HEK293 (cell line): Measurements from ENCODE around the gene ZNF507.

ENCODE experiments used
- CTCF ChIA-PET: fragments of 350-600 bp; formaldehyde crosslinking; extraction: SDS; loops from one replicate; lab custom pipeline; 2021; ENCODE audit warnings: antibody characterized with exemption; lab: Yijun Ruan, JAX
- POLR2A ChIA-PET: fragments of 300-600 bp; formaldehyde crosslinking; extraction: SDS; loops from one replicate; lab custom pipeline; 2020; ENCODE audit warnings: antibody characterized with exemption, inconsistent platforms; lab: Yijun Ruan, JAX
- H3K27ac ChIP-seq: fragments of 200-500 bp; sonication (Bioruptor generic); 2 replicates; pipeline ENCODE4 v1.5.1; 2014; ENCODE audit warnings: low read depth, low read length, control low read depth, inconsistent platforms; ENCODE audit errors: extremely low read depth
- H3K36me3 ChIP-seq, 2 experiments: fragments of 200-500 bp in 1 of 2; sonication (Bioruptor generic) in 1 of 2; 1 replicate in 1 of 2; 2 replicates in 1 of 2; pipeline ENCODE4 v1.5.1; 2014 to 2017; ENCODE audit warnings: inconsistent platforms in 2 of 2, low read length in 2 of 2; ENCODE audit not compliant: control insufficient read depth in 2 of 2, insufficient read depth in 1 of 2
- H3K4me1 ChIP-seq: fragments of 200-500 bp; sonication (Bioruptor generic); 2 replicates; pipeline ENCODE4 v1.5.1; 2014; ENCODE audit warnings: mild to moderate bottlenecking, low read length, inconsistent platforms; ENCODE audit not compliant: control insufficient read depth, insufficient read depth
- H3K4me3 ChIP-seq: 2 replicates; pipeline ENCODE4 v1.5.1; 2011; ENCODE audit warnings: low read depth, mild to moderate bottlenecking, control low read depth, low read length, moderate library complexity
- H3K9me3 ChIP-seq: fragments of 200-500 bp; sonication (Bioruptor generic); 2 replicates; pipeline ENCODE4 v1.5.1; 2014; ENCODE audit warnings: low read depth, low read length, inconsistent platforms; ENCODE audit not compliant: control insufficient read depth, insufficient read depth
- FEZF1 ChIP-seq: fragments of 450-650 bp; formaldehyde crosslinking; IDR thresholded peaks from 2 replicates; pipeline ENCODE4 v1.5.1; 2016; ENCODE audit warnings: missing biosample characterization, missing genetic modification characterization
- GFI1B ChIP-seq: fragments of 450-650 bp; formaldehyde crosslinking; IDR thresholded peaks from 2 replicates; pipeline ENCODE4 v1.5.1; 2016; ENCODE audit warnings: missing biosample characterization, missing genetic modification characterization
- SCRT1 ChIP-seq: fragments of 450-650 bp; formaldehyde crosslinking; IDR thresholded peaks from 2 replicates; pipeline ENCODE4 v1.5.1; 2016; ENCODE audit warnings: missing biosample characterization, missing genetic modification characterization, borderline replicate concordance
- ZBTB17 ChIP-seq: fragments of 450-650 bp; formaldehyde crosslinking; IDR thresholded peaks from 2 replicates; pipeline ENCODE4 v1.5.1; 2016; ENCODE audit warnings: missing biosample characterization, missing genetic modification characterization
- ZFP69B ChIP-seq: fragments of 450-650 bp; formaldehyde crosslinking; IDR thresholded peaks from 2 replicates; pipeline ENCODE4 v1.5.1; 2016; ENCODE audit warnings: missing biosample characterization, missing genetic modification characterization
- ZNF132 ChIP-seq: fragments of 450-650 bp; formaldehyde crosslinking; IDR thresholded peaks from 2 replicates; pipeline ENCODE4 v1.5.1; 2017; ENCODE audit warnings: missing biosample characterization, missing genetic modification characterization, borderline replicate concordance
- ZNF302 ChIP-seq: fragments of 450-650 bp; formaldehyde crosslinking; IDR thresholded peaks from 2 replicates; pipeline ENCODE4 v1.5.1; 2016; ENCODE audit warnings: missing biosample characterization, missing genetic modification characterization, low read depth
- ZNF311 ChIP-seq: fragments of 450-650 bp; formaldehyde crosslinking; IDR thresholded peaks from 2 replicates; pipeline ENCODE4 v1.5.1; 2017; ENCODE audit warnings: missing biosample characterization, missing genetic modification characterization, borderline replicate concordance
- ZNF433 ChIP-seq: fragments of 450-650 bp; formaldehyde crosslinking; IDR thresholded peaks from 2 replicates; pipeline ENCODE4 v1.5.1; 2016; ENCODE audit warnings: missing biosample characterization, missing genetic modification characterization, low read depth
- ZNF510 ChIP-seq: fragments of 450-650 bp; formaldehyde crosslinking; IDR thresholded peaks from 2 replicates; pipeline ENCODE4 v1.5.1; 2018; ENCODE audit warnings: mild to moderate bottlenecking, missing genetic modification characterization, missing biosample characterization; ENCODE audit not compliant: insufficient replicate concordance
- ZNF544 ChIP-seq: fragments of 450-650 bp; formaldehyde crosslinking; IDR thresholded peaks from 2 replicates; pipeline ENCODE4 v1.5.0; 2017; ENCODE audit warnings: missing biosample characterization, missing genetic modification characterization
- ZNF596 ChIP-seq: fragments of 450-650 bp; IDR thresholded peaks from 2 replicates; pipeline ENCODE4 v1.5.0; 2018; ENCODE audit warnings: missing biosample characterization, mild to moderate bottlenecking, missing genetic modification characterization, moderate library complexity
- ZNF624 ChIP-seq: fragments of 450-650 bp; formaldehyde crosslinking; IDR thresholded peaks from 2 replicates; pipeline ENCODE4 v1.5.1; 2017; ENCODE audit warnings: missing biosample characterization, missing genetic modification characterization
- ZNF660 ChIP-seq: fragments of 450-650 bp; IDR thresholded peaks from 2 replicates; pipeline ENCODE4 v1.5.1; 2018; ENCODE audit warnings: missing biosample characterization, mild to moderate bottlenecking, missing genetic modification characterization
- ZNF664 ChIP-seq: fragments of 450-650 bp; formaldehyde crosslinking; IDR thresholded peaks from 2 replicates; pipeline ENCODE4 v1.5.1; 2016; ENCODE audit warnings: missing biosample characterization, missing genetic modification characterization
- ZNF76 ChIP-seq: fragments of 450-650 bp; formaldehyde crosslinking; IDR thresholded peaks from 2 replicates; pipeline ENCODE4; 2016; ENCODE audit warnings: low read depth, missing biosample characterization, missing genetic modification characterization, borderline replicate concordance
- TF ChIP-seq, protein P1 (sequence below): fragments of 450-650 bp; formaldehyde crosslinking; IDR thresholded peaks from 2 replicates; pipeline ENCODE4 v1.5.1; 2017; ENCODE audit warnings: missing biosample characterization, mild to moderate bottlenecking, missing genetic modification characterization, moderate library complexity
- TF ChIP-seq, protein P2 (sequence below): fragments of 450-650 bp; formaldehyde crosslinking; IDR thresholded peaks from 2 replicates; pipeline ENCODE4 v1.5.1; 2016; ENCODE audit warnings: missing biosample characterization, missing genetic modification characterization, borderline replicate concordance
- TF ChIP-seq, protein P3 (sequence below): fragments of 450-650 bp; formaldehyde crosslinking; IDR thresholded peaks from 2 replicates; pipeline ENCODE4 v1.5.1; 2016; ENCODE audit warnings: missing biosample characterization, missing genetic modification characterization, low read depth
- TF ChIP-seq, protein P4 (sequence below): fragments of 450-650 bp; formaldehyde crosslinking; IDR thresholded peaks from 2 replicates; pipeline ENCODE4 v1.5.1; 2016; ENCODE audit warnings: missing biosample characterization, missing genetic modification characterization

Gene ZNF507

DNA sequence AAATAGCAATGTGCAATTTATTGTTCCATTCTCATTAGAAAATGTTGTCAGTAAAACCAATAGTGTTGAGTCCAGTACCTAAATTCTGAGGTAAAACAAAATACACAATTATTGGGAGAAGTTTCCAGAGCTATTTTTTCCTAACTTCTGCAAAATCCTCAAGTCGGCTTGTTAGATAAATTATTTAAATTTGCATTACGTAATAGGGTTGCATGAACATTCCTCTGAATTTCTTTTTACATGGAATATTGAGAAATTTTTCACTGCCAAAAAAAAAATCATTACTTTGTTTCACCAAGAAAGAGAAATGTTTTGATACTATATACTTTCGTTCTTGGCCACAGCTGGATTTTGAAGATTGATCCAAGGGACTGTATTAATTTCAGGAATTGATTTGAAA, 1.5 kb downstream of the ZNF507 start:
- POLR2A ChIA-PET = interaction anchor here (1.5 kb wide), 1 partner anchor 24 kb away, joined by 3 read pairs; no protein-coding TSS in a partner anchor
- no peak overlapping the region for H3K27ac ChIP-seq
- no peaks in the 10 kb centered on the region; the same call in 1 of the 2 replicates for H3K9me3 ChIP-seq
- CTCF ChIA-PET = interaction anchor here (0.8 to 3.6 kb wide), 4 partner anchors 10 to 1664 kb away, joined by 3 to 11 read pairs (median 4); no protein-coding TSS in a partner anchor
- H3K4me1 ChIP-seq = peaks cover 33% of the 10 kb centered on the region
- H3K36me3 ChIP-seq = peaks cover 41 to 48% of the 10 kb centered on the region in 2 experiments
- TF ChIP-seq, protein P1, sequence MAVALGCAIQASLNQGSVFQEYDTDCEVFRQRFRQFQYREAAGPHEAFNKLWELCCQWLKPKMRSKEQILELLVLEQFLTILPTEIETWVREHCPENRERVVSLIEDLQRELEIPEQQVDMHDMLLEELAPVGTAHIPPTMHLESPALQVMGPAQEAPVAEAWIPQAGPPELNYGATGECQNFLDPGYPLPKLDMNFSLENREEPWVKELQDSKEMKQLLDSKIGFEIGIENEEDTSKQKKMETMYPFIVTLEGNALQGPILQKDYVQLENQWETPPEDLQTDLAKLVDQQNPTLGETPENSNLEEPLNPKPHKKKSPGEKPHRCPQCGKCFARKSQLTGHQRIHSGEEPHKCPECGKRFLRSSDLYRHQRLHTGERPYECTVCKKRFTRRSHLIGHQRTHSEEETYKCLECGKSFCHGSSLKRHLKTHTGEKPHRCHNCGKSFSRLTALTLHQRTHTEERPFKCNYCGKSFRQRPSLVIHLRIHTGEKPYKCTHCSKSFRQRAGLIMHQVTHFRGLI = 0 out of 2 replicates have a peak, but pooled peaks have one; percentile 11
- no peak for TF ChIP-seq ZNF132 (tag by site-specific recombination)
- no peak for TF ChIP-seq GFI1B (tag by site-specific recombination)
- TF ChIP-seq, protein P2, sequence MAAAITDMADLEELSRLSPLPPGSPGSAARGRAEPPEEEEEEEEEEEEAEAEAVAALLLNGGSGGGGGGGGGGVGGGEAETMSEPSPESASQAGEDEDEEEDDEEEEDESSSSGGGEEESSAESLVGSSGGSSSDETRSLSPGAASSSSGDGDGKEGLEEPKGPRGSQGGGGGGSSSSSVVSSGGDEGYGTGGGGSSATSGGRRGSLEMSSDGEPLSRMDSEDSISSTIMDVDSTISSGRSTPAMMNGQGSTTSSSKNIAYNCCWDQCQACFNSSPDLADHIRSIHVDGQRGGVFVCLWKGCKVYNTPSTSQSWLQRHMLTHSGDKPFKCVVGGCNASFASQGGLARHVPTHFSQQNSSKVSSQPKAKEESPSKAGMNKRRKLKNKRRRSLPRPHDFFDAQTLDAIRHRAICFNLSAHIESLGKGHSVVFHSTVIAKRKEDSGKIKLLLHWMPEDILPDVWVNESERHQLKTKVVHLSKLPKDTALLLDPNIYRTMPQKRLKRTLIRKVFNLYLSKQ (tag by site-specific recombination) = no peak
- peak overlapping the region; percentile 91 for H3K4me3 ChIP-seq

DNA sequence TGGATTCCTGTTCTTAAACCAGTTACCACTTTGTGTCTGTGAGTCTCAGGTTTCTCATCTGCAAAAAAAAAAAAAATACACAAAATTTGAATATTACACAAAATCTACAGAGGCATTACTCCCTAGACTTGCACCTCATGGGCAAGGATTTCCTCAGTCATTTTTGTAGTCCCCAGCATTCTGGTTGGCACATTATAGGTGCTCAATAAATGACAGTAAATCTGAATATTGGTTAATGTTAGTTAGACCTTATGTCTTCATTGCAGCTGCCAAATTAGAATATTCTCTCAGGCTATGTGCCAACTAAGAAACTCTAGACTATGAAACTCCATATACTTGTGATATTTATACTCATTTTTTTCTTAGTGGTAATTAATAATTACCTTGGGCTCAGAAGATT, 2.2 kb downstream of the ZNF507 start:
- Histone ChIP-seq H3K4me1 (peaks cover 33% of the 10 kb centered on the region), H3K9me3 (peaks cover 2% of the 10 kb centered on the region; the same call in 1 of the 2 replicates), H3K4me3 (no peak overlapping the region), H3K36me3 (peaks cover 45 to 55% of the 10 kb centered on the region in 2 experiments), H3K27ac (no peak overlapping the region)
- TF ChIP-seq ZNF664 (tag by site-specific recombination) (peak; percentile 71), ZNF311 (tag by site-specific recombination) (no peak)
- ChIA-PET CTCF (interaction anchor here (0.6 to 3.6 kb wide), 3 partner anchors 10 to 737 kb away, joined by 3 to 11 read pairs (median 7); no protein-coding TSS in a partner anchor), POLR2A (interaction anchor here (0.6 kb wide), 2 partner anchors 129 to 204 kb away, joined by 4 to 6 read pairs; no protein-coding TSS in a partner anchor)

DNA sequence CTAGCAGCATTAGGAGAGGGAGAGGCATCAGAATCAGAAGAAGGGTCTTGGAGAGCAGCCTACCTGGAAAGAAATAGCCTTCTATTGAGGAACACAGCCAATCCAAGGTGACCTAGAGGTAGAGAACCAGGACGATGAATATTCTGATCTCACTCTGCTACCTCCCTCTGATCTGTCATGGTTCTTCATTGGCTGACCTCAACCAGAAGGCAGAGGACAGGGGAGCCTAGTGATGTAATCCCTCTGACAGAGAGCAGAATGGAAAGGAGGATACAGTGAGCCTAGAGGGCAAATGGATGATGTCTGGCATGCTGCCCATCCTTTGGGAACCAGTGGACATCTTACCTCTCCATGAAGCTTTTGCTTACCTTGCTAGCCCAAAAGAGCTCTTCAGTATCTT, 3.6 kb downstream of the ZNF507 start:
- Histone ChIP-seq H3K9me3 (peaks cover 2% of the 10 kb centered on the region; the same call in 1 of the 2 replicates), H3K36me3 (peaks cover 60 to 70% of the 10 kb centered on the region in 2 experiments), H3K4me1 (peaks cover 26% of the 10 kb centered on the region), H3K4me3 (no peak overlapping the region), H3K27ac (no peak overlapping the region)
- ChIA-PET POLR2A (interaction anchor here (1.0 kb wide), 1 partner anchor 56 kb away, joined by 4 read pairs; the partner anchor contains the start of gene DPY19L3), CTCF (interaction anchor here (1.0 to 2.1 kb wide), 3 partner anchors 9 to 18 kb away, joined by 4 to 13 read pairs (median 6); no protein-coding TSS in a partner anchor)
- TF ChIP-seq ZFP69B (tag by site-specific recombination) (no peak), ZNF624 (tag by site-specific recombination) (no peak), GFI1B (tag by site-specific recombination) (no peak), SCRT1 (tag by site-specific recombination) (no peak), ZNF596 (tag by site-specific recombination) (no peak), ZNF510 (tag by site-specific recombination) (no peak), FEZF1 (no peak), ZNF76 (tag by site-specific recombination) (no peak), ZNF433 (tag by site-specific recombination) (no peak), ZNF302 (tag by site-specific recombination) (no peak), ZNF544 (tag by site-specific recombination) (no peak), ZNF660 (tag by site-specific recombination) (no peak), ZBTB17 (tag by site-specific recombination) (peak; percentile 35; the same call in 1 of the 2 replicates)
- TF ChIP-seq, protein P3, sequence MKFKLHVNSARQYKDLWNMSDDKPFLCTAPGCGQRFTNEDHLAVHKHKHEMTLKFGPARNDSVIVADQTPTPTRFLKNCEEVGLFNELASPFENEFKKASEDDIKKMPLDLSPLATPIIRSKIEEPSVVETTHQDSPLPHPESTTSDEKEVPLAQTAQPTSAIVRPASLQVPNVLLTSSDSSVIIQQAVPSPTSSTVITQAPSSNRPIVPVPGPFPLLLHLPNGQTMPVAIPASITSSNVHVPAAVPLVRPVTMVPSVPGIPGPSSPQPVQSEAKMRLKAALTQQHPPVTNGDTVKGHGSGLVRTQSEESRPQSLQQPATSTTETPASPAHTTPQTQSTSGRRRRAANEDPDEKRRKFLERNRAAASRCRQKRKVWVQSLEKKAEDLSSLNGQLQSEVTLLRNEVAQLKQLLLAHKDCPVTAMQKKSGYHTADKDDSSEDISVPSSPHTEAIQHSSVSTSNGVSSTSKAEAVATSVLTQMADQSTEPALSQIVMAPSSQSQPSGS = peak; percentile 34
- TF ChIP-seq, protein P4, sequence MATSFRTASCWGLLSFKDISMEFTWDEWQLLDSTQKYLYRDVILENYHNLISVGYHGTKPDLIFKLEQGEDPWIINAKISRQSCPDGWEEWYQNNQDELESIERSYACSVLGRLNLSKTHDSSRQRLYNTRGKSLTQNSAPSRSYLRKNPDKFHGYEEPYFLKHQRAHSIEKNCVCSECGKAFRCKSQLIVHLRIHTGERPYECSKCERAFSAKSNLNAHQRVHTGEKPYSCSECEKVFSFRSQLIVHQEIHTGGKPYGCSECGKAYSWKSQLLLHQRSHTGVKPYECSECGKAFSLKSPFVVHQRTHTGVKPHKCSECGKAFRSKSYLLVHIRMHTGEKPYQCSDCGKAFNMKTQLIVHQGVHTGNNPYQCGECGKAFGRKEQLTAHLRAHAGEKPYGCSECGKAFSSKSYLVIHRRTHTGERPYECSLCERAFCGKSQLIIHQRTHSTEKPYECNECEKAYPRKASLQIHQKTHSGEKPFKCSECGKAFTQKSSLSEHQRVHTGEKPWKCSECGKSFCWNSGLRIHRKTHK (tag by site-specific recombination) = no peak
